ENCODE measurements around the gene OPA3. TPM values are rescaled to one million over a fixed set of nuclear protein-coding genes. Genes with fewer than 3 reads are reported as not detected.

Gene OPA3
- total and polyA plus RNA-seq, 2 experiments from 2014 or later, result 5.3 to 11.8 TPM

GRCh38 chr19:45599286-45599685 is 14.7 kb upstream of the OPA3 start:
- H3K9me2 ChIP-seq (ENCODE audit: insufficient read depth), result no peaks in the 10 kb centered on the region
- H3K36me3 ChIP-seq (ENCODE audit: low read depth), result no peaks in the 10 kb centered on the region
- H3F3A ChIP-seq (ENCODE audit: insufficient read depth), result no peaks in the 10 kb centered on the region
- no peak overlapping the region for H3K4me2 ChIP-seq (ENCODE audit: unreplicated experiment)
- TF ChIP-seq EZH2phosphoT487 (IDR thresholded peaks at IDR 0.05; ENCODE audit: insufficient read depth, low read depth) (no peak), EZH2 (IDR thresholded peaks at IDR 0.05; ENCODE audit: insufficient read depth, poor library complexity, severe bottlenecking) (no peak)
- H2AFZ ChIP-seq, result peak overlapping the region; percentile 46
- 9 to 16% methylated on average over 7 to 13 of the region's 13 CpGs for WGBS, 2 experiments (ENCODE audit: low coverage in 1 of 2, low lambda C conversion rate in 2 of 2, missing lambda C conversion rate in 2 of 2)
- no peak overlapping the region for H3K4me3 ChIP-seq
- H3K9ac ChIP-seq, result no peak overlapping the region
- in situ Hi-C loops (cut with MboI), result no loop called here
- no peak for DNase-seq
- no peak overlapping the region for H3K27ac ChIP-seq
- H3K4me1 ChIP-seq (ENCODE audit: insufficient read depth), result peaks cover 10% of the 10 kb centered on the region
- H3K79me2 ChIP-seq (ENCODE audit: insufficient read depth), result no peaks in the 10 kb centered on the region
- no peaks in the 10 kb centered on the region for H4K20me1 ChIP-seq (ENCODE audit: insufficient read depth)
- H3K27me3 ChIP-seq (replicated peaks; ENCODE audit: insufficient read depth), result peaks cover 12% of the 10 kb centered on the region; the same call in 1 of the 2 replicates
- no peaks in the 10 kb centered on the region for H3K9me3 ChIP-seq (ENCODE audit: low read depth)

DNA sequence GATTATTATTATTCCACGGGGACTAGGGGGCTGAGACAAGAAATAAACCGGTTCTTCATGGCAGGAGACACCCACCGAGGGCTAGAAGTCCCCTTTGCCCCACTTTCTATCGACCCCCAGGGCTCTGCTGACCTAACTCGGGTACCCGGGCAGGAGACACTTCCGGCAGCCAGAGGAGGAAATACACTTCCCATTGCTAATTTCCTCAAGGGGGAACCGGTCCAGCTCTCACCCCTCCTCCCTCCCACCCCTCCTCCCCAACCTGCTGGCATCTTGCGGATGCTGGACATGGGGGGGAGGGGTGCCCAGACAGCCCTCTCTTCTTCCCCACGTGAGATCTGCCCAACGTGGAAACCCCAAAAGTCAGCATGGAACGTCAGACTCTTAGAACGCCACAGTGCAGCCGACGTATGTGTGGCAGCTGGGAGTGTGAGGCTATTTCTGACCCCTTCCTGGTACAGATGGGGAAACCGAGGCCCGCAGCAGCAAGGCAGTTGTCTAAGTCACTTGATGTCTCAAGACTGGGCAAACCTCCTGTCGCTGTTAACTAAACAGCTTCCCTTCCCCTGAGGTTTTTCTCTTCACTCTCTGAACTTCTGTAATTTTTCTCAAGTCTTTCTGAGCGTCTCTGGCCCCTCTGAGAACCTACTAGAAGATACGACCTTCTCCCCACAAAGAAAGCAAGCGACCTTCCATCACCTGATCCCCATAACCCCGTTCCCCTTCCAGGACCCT is 13.8 kb upstream of the OPA3 start:
- Histone ChIP-seq H3K9me3 (ENCODE audit: low read depth) (no peaks in the 10 kb centered on the region), H2AFZ (peak overlapping the region; percentile 84), H3K27ac (no peak overlapping the region), H3K36me3 (ENCODE audit: low read depth) (no peaks in the 10 kb centered on the region), H3K4me1 (ENCODE audit: insufficient read depth) (peaks cover 10% of the 10 kb centered on the region), H3K4me3 (peak overlapping the region; percentile 55), H3K27me3 (replicated peaks; ENCODE audit: insufficient read depth) (peaks cover 12% of the 10 kb centered on the region; the same call in 1 of the 2 replicates), H4K20me1 (ENCODE audit: insufficient read depth) (no peaks in the 10 kb centered on the region), H3K9ac (0 out of 2 replicates have a peak overlapping the region, but pooled peaks have one; percentile 5), H3K4me2 (ENCODE audit: unreplicated experiment) (peak overlapping the region; percentile 43), H3F3A (ENCODE audit: insufficient read depth) (no peaks in the 10 kb centered on the region), H3K79me2 (ENCODE audit: insufficient read depth) (no peaks in the 10 kb centered on the region), H3K9me2 (ENCODE audit: insufficient read depth) (no peaks in the 10 kb centered on the region)
- WGBS, 2 experiments (ENCODE audit: low coverage in 1 of 2, low lambda C conversion rate in 2 of 2, missing lambda C conversion rate in 2 of 2), result 7 to 9% methylated on average over 21 to 22 of the region's 22 CpGs
- in situ Hi-C loops (cut with MboI), result no loop called here
- peak; percentile 46 for DNase-seq
- TF ChIP-seq EZH2phosphoT487 (IDR thresholded peaks at IDR 0.05; ENCODE audit: insufficient read depth, low read depth) (no peak), EZH2 (IDR thresholded peaks at IDR 0.05; ENCODE audit: insufficient read depth, poor library complexity, severe bottlenecking) (no peak)

DNA sequence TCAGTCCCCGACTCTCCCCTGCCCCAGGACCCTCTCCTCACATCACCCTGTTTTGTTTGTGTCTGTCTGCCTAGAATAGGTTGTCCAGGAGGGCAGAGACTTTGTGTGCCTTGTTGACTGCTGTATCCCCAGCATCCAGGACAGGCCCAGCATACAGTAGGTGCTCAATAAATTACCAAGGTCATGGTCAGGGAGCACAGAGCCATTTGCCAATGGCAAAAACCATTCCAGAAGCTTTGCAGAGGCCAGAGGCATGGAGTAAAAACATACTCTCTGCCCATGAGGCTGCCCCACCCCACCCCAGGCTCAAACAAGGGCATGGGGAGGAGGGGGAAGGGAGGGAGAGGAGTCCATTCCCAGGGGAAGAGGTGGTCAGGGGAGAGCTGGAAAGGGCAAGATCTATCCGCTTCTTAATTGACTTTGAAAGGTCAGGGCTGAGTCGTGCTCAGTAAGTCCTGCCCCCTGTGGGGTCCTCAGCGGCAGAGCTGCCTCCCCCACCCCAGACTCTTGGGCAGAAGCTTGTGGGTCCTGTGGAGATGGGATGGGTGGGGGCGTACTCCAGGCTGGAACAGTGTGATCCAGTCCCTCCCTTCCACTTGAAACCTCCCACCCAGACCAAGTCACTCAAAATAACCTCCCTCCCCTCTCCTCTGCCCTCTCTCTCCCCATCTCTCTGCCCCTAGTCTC is 13.0 kb upstream of the OPA3 start:
- no peak for DNase-seq
- peak overlapping the region; percentile 55; the same call in 1 of the 2 replicates for H3K4me3 ChIP-seq

DNA sequence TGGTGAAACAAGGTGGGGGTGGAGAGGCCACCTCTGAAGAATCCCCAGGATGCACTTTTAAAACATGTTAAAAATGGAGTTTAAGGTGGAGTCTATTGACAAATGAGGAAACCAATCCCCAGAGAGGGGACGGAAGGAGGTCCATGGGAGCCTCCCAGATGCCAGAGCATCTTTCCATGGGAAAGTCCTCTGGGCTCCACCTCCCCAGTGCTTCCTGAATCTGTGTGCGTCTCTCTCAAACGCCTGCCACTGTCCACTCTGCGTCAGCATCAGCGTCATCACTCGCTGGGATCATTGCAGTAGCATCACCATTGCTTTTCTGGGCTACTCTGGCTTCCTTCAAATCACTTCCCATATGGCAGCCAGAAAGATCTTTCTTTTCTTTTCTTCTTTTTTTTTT is 11.2 kb upstream of the OPA3 start:
- in situ Hi-C loops (cut with MboI), result no loop called here
- Histone ChIP-seq H3K4me1 (ENCODE audit: insufficient read depth) (peaks cover 10% of the 10 kb centered on the region), H3K9ac (no peak overlapping the region), H4K20me1 (ENCODE audit: insufficient read depth) (no peaks in the 10 kb centered on the region), H3F3A (ENCODE audit: insufficient read depth) (no peaks in the 10 kb centered on the region), H3K4me2 (ENCODE audit: unreplicated experiment) (no peak overlapping the region), H3K4me3 (no peak overlapping the region), H3K79me2 (ENCODE audit: insufficient read depth) (no peaks in the 10 kb centered on the region), H3K27me3 (replicated peaks; ENCODE audit: insufficient read depth) (no peaks in the 10 kb centered on the region), H3K9me3 (ENCODE audit: low read depth) (no peaks in the 10 kb centered on the region), H3K36me3 (ENCODE audit: low read depth) (no peaks in the 10 kb centered on the region), H3K9me2 (ENCODE audit: insufficient read depth) (no peaks in the 10 kb centered on the region), H3K27ac (no peak overlapping the region), H2AFZ (no peak overlapping the region)
- WGBS, 2 experiments (ENCODE audit: low coverage in 1 of 2, low lambda C conversion rate in 2 of 2, missing lambda C conversion rate in 2 of 2), result 44 to 53% methylated on average over 6 of the region's 6 CpGs
- TF ChIP-seq EZH2 (IDR thresholded peaks at IDR 0.05; ENCODE audit: insufficient read depth, poor library complexity, severe bottlenecking) (no peak), EZH2phosphoT487 (IDR thresholded peaks at IDR 0.05; ENCODE audit: insufficient read depth, low read depth) (no peak)
- DNase-seq, result peak; percentile 26

More for the DNA sequence above, 13.0 kb upstream of the OPA3 start:
- H3K27ac ChIP-seq, result no peak overlapping the region
- no peaks in the 10 kb centered on the region for H4K20me1 ChIP-seq (ENCODE audit: insufficient read depth)
- H3K79me2 ChIP-seq (ENCODE audit: insufficient read depth), result no peaks in the 10 kb centered on the region
- no peaks in the 10 kb centered on the region for H3K36me3 ChIP-seq (ENCODE audit: low read depth)
- peak overlapping the region; percentile 84 for H2AFZ ChIP-seq
- 0 out of 2 replicates have a peak overlapping the region, but pooled peaks have one; percentile 5 for H3K9ac ChIP-seq
- in situ Hi-C loops (cut with MboI), result no loop called here
- 7 to 16% methylated on average over 3 to 5 of the region's 5 CpGs for WGBS, 2 experiments (ENCODE audit: low coverage in 1 of 2, low lambda C conversion rate in 2 of 2, missing lambda C conversion rate in 2 of 2)
- H3K27me3 ChIP-seq (replicated peaks; ENCODE audit: insufficient read depth), result peaks cover 11% of the 10 kb centered on the region; the same call in 1 of the 2 replicates
- H3K9me2 ChIP-seq (ENCODE audit: insufficient read depth), result no peaks in the 10 kb centered on the region
- no peaks in the 10 kb centered on the region for H3F3A ChIP-seq (ENCODE audit: insufficient read depth)
- no peaks in the 10 kb centered on the region for H3K9me3 ChIP-seq (ENCODE audit: low read depth)
- peaks cover 10% of the 10 kb centered on the region for H3K4me1 ChIP-seq (ENCODE audit: insufficient read depth)
- TF ChIP-seq EZH2phosphoT487 (IDR thresholded peaks at IDR 0.05; ENCODE audit: insufficient read depth, low read depth), result no peak
- no peak for TF ChIP-seq EZH2 (IDR thresholded peaks at IDR 0.05; ENCODE audit: insufficient read depth, poor library complexity, severe bottlenecking)
- peak overlapping the region; percentile 43 for H3K4me2 ChIP-seq (ENCODE audit: unreplicated experiment)
